ENCODE measurements around the gene DPPA4.

DNA sequence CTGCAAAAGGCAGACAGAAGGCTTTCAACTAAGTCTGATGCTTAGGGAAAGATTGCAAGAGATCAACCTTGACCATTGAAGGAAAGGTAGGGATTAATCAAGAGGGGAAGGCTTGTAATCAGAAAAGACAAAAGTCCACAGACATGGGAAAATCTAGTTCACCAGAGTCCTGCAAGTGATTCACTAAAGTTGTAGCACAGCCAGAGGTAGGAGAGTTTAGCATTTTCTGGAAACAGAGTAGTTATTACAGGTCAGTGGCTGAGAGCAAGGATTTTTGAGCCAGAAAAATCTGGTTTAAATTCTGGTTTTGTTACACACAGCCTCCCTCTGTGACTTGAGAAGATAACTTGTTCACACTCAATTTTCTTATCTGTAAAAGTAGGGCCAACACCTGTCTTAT, 35.3 kb upstream of the DPPA4 start:
- TF ChIP-seq, protein P1, sequence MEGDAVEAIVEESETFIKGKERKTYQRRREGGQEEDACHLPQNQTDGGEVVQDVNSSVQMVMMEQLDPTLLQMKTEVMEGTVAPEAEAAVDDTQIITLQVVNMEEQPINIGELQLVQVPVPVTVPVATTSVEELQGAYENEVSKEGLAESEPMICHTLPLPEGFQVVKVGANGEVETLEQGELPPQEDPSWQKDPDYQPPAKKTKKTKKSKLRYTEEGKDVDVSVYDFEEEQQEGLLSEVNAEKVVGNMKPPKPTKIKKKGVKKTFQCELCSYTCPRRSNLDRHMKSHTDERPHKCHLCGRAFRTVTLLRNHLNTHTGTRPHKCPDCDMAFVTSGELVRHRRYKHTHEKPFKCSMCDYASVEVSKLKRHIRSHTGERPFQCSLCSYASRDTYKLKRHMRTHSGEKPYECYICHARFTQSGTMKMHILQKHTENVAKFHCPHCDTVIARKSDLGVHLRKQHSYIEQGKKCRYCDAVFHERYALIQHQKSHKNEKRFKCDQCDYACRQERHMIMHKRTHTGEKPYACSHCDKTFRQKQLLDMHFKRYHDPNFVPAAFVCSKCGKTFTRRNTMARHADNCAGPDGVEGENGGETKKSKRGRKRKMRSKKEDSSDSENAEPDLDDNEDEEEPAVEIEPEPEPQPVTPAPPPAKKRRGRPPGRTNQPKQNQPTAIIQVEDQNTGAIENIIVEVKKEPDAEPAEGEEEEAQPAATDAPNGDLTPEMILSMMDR (IDR thresholded peaks at IDR 0.05) = no peak
- no peak for TF ChIP-seq POLR2A (IDR thresholded peaks at IDR 0.05)
